HG02678 (cell line): ENCODE data around the gene GPR68.
A peak's percentile ranks its signal among the peaks of the same experiment; 100 is the strongest.

ENCODE experiments used
- ATAC-seq: cut with Tn5 transposase; IDR thresholded peaks from one replicate; pipeline ENCODE4 v1.9.1; 2021; ENCODE audit warnings: mild to moderate bottlenecking, moderate library complexity; ENCODE audit not compliant: unreplicated experiment

GPR68 gene

DNA sequence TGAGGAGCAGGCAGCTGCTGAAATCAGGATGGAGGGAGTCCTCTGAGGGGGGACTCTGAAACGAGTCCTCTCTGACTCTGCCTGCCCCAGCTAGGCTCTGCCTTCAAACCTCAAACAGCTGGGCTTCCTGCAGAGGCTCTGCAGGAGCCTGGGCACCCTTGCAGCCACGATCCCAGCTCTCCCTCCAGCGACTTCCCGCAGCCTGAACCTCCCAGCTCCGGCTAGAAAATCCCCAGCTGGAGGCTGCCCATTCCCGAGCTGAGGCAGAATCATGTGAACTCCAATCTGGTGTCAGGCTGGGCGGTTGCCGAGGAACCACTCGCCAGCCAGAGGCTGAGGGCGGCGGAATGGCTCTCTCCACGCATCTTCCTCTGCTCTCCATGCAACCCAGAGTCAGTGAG, at the start of gene GPR68:
TSS of gene GPR68 (minus strand) at position 204 of the 401 bp plus-strand sequence. CDS start 9,654 bp downstream, outside the sequence.
- ATAC-seq: no peak

DNA sequence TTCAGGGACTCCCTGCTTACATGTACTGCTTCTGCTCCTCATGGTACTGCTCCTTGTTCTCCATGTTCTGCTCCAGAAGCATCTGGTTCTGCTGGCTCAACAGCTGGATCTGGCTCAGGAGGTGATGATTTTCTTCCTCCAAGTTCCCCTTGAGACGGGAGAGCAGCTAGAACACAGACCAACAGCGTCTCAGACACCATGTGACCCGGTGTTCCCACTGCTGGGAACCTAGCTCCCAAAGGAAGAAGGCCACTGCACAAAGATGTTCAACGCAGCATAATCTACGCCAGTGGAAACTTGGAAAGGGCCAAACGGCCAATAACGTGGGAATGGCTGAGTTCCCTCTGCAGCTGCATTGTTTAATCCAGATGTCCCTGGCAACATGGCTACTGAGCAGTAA, 49.6 kb upstream of the GPR68 start:
- no peak for ATAC-seq

DNA sequence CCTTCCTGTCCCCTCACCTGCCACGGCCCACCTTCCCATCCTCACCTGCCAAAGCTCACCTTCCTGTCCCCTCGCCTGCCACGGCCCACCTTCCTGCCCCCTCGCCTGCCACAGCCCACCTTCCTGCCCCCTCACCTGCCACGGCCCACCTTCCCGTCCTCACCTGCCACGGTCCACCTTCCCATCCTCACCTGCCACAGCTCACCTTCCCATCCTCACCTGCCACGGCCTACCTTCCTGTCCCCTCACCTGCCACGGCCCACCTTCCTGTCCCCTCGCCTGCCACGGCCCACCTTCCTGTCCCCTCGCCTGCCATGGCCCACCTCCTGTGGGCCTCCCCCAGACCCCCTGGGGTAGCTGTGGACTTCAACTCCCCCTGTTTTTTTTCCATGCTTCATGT, 48.8 kb upstream of the GPR68 start:
- ATAC-seq: no peak

DNA sequence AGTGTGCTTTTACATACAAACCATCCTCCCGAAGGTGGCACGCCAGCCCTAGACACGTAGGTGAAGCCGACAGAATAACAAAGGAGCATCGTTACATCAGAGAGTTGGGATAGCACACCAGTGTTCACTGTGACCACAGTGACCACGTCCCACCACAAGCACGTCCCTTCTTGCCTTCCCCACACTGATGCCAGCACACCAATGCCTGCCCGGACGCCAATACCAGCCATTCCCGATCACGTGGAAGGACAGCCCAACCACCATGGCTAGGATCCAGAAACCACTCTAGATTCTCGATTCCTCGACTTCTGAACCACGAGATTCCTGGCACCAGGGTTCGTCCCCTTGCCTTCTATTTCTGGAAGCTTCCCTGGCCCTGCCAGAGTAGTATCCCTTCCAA, 48.0 kb upstream of the GPR68 start:
- no peak for ATAC-seq

DNA sequence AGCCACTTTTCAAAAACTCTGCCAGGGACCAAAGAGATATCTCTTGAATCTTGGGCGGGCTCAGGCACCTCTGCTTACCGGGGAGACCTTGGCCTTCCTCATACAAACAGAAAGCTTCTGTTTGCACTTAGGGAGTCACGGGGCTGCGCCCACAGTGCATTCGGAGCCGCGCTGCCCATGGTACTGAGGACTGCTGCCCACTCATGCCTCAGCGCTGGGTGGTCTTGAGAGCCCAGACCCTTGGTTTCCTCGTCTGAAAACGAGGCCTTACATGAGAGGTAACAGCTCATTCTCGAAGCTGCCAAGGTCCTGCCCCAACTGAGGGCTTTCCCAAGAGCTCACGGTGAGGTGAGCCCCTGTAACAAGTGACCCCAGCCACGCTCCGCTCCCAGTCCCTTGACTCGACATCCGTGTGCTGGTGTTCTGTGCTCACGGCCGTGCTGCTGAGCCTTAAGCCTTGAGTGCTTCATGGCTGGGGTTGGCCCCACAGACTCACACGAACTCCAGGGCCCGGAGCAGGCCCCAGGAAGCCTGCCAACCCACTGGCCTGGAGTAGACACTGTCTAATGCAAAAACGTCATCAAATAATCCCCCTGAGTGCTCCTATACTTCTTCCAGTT, 47.4 kb upstream of the GPR68 start:
- no peak for ATAC-seq

DNA sequence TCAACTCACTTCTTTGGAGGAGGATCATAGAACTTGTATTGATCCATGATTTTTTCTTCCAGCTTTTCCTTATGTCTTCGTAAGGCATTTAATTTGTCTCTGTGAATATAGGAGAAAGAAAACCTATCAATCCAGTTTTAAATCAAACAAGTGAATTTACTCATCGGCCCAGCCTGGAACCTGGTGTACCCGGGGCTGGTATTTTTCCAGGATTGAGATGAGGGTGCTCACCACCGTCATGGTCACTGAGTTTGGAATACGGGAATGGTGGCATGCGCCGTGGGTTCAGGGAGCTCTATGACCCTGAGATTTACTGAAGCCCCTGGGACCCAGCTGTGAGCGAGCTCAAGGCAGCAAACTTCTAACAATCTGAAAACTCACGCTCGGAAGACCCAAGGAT, 46.5 kb upstream of the GPR68 start:
- ATAC-seq: no peak

- ATAC-seq: no peak
These were observed 45.0 kb upstream of the GPR68 start for GRCh38 chr14:91289464-91289863.

DNA sequence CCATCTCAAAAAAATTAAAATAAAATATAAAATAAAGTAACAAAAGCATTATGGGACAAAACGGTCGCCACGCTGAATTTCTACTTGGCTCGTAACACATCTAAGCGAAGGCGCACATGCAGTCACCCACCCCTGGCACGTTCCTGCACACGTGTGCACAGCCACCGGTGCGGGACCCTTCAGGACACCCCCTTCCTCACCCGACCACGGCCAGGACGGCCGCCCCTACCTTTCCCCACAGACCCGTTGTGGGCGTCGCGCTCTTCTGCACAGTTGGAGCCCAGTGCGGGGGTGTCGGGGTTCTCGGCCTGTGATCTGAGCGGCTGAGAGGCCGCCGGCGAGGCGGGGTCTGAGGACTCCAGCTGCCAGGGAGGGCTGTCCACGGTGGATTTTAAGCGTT, 44.4 kb upstream of the GPR68 start:
- ATAC-seq: no peak

DNA sequence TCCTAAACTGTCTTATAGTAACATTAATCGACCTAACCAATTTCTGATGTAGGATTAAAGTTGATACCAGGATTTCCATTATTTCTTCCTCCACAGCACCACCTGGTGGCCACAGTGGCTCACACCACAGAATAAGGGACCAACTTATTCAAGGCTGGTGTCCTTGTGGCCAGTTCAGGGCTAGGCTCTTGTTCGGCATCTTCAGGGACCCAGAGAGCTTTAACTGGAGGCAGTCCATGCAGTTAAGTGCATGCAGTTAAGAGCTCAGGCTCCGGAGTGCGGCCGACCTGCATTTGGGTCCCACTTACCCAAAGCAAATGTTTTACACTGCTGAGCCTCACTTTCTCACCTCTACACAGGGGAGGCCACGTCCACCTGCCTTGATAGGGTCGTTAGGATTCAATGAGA, 42.0 kb upstream of the GPR68 start:
- peak; percentile 53 for ATAC-seq

DNA sequence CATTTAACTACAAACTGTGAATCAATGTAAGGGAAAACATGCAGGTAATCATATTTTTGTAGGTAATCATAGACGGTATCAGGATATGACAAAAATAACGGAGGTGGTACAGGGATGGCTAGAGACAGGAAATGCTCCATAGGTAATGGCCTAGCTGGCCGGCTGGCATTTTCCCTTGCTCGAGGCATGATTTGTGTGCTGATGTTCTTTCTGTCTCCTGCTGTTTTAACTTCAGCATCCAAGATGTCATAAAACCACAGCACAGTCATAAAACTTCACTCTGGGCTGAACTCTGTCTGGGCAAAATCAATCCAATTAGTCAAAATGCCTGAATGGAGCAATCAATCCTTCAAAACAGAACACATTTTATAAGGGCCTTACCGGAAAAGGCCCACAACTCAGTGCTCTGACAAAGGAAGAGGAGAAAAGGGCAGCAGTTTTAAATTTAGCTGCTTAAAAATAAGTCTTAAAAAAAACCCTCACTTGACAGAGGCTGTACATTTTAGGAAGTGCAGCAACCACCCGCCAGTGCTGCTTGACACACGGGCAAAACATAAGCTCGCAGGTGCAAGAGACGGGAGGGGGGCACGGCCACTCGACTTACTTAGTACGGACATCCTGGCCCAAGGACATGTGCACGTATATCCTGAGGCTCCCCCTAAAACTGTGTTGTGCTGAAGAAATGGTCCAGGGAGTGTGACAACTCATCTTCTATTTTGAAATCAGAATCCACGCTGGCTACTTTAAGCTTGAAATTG, 40.5 kb upstream of the GPR68 start:
- ATAC-seq: no peak

- no peak for ATAC-seq
These were observed 39.8 kb upstream of the GPR68 start for GRCh38 chr14:91284146-91284790.

- ATAC-seq: no peak
These were observed 39.2 kb upstream of the GPR68 start for GRCh38 chr14:91283666-91284065.

- ATAC-seq: no peak
These were observed 38.6 kb upstream of the GPR68 start for GRCh38 chr14:91282954-91283645.

- ATAC-seq: no peak
These were observed 36.8 kb upstream of the GPR68 start for GRCh38 chr14:91281346-91281745.

- no peak for ATAC-seq
These were observed 35.6 kb upstream of the GPR68 start for GRCh38 chr14:91280129-91280528.

DNA sequence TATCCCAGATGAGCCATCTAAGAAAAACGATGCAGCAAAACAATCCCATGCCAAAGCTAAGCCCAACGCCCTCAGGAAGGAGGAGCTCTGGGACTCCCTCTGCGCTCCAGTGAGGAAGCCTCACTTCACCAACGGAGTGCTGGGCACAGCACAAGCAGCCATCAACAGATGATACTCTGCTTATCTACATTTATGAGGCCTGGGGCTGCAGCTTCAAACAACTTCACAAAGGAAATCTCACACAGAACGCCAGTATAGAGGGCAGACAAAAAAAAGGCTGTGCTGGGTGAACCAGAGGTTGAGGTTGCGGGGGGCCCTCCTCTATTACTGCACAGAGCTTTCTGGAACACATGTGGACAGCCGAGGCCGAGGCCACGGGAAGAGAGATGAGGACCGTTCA, 34.9 kb upstream of the GPR68 start:
- ATAC-seq: no peak

- ATAC-seq: no peak
These were observed 33.8 kb upstream of the GPR68 start for GRCh38 chr14:91278383-91278715.

DNA sequence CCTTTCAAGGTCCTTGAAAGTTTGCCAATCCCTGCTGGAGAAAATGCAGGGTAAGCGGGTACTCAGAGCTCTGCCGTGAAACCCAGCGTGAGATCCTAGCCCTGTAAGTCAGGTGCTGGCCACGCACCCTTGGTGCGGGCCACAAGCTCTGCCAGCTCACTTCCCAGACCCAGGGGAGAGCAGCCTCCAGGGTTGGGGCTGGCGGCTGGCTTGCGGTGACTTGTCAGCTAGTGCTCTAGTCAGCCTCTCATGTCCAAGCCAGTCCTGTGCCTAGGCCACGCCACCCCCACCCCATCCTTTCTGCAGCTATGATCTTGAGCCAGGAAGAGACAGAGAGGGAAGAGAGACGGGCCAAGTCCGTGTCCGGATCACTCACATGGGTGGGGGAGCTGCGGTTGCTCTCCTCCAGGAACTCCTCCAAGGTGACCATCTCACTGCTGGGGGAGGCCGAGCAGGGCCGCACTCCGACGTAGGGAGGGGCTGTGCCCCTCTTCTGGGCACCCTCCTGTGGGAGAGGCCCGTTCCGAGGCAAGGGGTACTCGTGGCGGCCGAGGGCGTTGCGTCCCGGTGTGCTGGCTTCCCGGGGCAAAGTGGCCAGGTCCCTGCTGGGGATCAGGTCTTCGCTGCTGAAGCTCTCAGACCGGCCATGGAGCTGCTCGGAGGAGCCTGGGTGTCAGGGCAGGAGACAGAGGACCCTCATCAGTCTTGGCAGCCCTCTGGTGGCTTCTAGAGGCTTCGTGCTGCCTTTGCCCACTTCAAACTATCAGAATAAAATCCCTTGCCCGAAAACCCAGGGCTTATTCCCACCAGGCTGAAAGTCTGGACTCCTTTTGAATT, 33.3 kb upstream of the GPR68 start:
- no peak for ATAC-seq

DNA sequence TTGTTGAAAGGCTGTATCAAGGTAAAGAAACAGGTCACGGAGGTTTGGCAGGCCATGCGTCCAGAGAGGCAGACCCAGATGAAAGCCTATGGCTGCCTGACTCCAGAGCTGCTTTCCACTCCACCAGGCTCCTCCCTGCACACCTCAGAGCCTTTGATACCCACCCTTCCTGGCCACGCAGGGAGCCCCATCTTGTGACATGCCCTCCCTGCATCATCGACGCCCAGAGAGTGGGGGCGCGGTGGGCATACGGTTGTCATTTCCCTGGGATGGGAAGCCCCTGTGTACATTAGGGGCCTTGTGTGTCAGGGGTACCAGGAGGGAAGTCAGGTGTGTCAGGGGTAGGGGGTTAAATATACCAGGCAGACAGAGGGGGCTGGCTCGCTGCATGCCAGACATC, 30.3 kb upstream of the GPR68 start:
- no peak for ATAC-seq

GRCh38 chr14:91273885-91274273, 29.4 kb upstream of the GPR68 start:
- ATAC-seq: no peak
